ENCODE measurements around the gene MRC2.

The MRC2 gene

DNA sequence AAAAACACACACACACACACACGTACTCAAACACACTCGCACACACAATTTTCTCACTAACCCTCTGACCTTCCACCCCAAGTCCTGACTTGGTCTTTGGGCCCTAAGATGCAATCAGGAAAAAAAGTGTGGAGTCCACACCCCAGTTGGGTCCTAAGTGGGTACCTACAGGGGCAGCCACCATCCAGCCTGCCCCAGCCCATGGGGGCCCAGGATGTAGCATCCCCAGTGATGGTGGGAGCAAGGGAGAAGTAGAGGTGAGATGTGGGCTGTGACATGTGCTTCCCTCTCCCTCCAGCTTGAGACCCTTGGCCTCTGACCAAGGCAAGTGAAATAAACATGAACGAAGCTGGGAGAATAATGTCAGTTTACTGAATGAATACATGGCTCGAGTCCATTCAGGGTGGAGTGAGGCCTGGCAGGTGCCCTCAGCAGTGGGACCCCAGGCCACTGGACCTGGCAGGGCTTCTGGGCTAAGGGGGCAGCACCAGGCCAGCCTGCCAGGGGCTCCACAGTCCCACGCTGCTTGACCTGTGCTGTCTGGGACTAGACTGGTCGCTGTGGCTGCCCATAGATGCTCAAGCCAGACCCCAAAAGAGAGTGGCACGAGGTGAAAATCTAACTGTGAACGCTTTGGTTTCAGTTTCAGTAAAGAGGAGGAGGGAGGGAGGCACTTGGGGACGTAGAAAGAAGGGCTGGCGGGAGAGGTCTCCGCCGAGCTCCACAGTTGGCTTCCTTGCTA is 73.7 kb downstream of the MRC2 start:
- TF ChIP-seq TAF1 (IDR thresholded peaks at IDR 0.05; ENCODE audit: borderline replicate concordance, low read depth, low read length) (no peak), POLR2AphosphoS5 (IDR thresholded peaks at IDR 0.05; ENCODE audit: low read depth, low read length) (no peak)
- DNase-seq (ENCODE audit: insufficient read length) (no peak), FAIRE-seq (no peak)

DNA sequence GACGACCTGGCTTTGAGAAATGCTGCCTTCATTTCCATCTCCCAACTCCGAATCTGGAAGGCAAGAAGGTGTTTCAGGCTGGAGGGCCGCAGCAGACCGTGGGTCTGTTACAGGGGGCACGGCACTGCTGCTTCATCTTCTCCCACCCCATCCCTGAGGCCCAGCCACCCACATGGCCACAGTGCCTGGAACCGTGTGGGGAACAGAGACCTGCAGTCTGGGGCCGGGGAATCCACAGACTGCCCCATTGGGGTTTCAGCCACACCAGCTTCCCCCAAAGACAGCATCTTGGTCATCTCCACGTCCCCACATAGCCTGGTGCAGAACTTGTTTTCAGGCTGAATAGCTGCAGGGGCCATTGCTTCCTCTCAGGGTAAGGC is 74.2 kb downstream of the MRC2 start:
- FAIRE-seq (no peak), DNase-seq (ENCODE audit: insufficient read length) (no peak)
- TF ChIP-seq POLR2A (IDR thresholded peaks at IDR 0.05; ENCODE audit: low read depth, low read length) (no peak), POLR2AphosphoS5 (IDR thresholded peaks at IDR 0.05; ENCODE audit: low read depth, low read length) (no peak), TAF1 (IDR thresholded peaks at IDR 0.05; ENCODE audit: borderline replicate concordance, low read depth, low read length) (no peak)

DNA sequence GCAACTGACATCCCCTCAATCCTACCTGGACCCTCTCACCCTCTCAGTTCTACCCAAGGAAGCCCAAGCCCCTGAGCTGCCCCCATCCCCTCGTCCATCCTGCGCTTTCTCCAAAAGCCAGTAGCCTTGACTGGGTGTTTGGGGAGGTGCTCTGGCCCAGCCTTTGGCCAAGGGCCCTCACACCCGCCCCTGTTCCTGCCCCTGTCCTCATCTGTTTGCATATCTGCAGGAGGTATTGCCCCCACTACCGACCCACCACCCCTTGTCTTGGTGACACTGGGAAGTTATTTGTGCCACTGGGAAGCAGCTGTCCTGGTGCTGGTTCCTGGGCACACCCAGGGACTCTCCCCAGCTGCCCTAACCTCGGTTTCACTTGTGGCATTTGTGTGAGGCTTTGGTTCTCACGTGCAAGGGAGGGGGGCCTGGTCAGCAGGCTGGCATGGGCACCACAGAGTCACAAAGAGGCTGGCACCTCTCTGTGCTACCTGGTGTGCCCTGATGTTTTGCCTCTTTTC is 75.3 kb downstream of the MRC2 start:
- DNase-seq (ENCODE audit: insufficient read length) (no peak), FAIRE-seq (no peak)
- no peak for TF ChIP-seq TAF1 (IDR thresholded peaks at IDR 0.05; ENCODE audit: borderline replicate concordance, low read depth, low read length)

DNA sequence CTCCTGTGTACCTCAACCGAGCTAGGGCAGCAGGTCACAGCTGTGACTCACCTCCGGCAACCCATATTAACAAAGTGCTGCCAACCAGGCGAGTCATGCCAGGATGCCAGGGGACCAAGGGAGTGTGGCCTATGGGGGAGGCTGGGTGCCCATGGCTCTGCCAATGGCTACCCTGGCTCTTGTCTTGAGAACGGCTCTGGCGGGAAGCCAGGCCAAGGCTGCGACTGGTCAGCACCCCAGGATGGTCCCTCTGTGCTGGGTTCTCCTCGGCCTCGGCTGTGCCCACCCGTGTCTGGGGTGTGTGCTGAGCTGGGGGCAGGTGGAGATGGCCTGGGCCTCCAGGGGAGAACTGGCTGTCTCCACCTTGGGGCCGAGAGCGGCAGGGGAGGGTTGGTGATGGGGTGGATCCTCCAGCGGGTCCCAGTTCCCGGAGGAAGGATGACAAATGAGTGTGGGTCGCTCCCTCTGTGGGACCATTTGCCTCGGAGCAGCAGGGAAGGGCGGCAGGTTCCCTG is 75.8 kb downstream of the MRC2 start:
- no peak for TF ChIP-seq TAF1 (IDR thresholded peaks at IDR 0.05; ENCODE audit: borderline replicate concordance, low read depth, low read length)
- TF ChIP-seq POLR2A (IDR thresholded peaks at IDR 0.05; ENCODE audit: low read depth, low read length), result no peak
- TF ChIP-seq POLR2AphosphoS5 (IDR thresholded peaks at IDR 0.05; ENCODE audit: low read depth, low read length), result no peak
- DNase-seq (ENCODE audit: insufficient read length) (no peak), FAIRE-seq (no peak)

DNA sequence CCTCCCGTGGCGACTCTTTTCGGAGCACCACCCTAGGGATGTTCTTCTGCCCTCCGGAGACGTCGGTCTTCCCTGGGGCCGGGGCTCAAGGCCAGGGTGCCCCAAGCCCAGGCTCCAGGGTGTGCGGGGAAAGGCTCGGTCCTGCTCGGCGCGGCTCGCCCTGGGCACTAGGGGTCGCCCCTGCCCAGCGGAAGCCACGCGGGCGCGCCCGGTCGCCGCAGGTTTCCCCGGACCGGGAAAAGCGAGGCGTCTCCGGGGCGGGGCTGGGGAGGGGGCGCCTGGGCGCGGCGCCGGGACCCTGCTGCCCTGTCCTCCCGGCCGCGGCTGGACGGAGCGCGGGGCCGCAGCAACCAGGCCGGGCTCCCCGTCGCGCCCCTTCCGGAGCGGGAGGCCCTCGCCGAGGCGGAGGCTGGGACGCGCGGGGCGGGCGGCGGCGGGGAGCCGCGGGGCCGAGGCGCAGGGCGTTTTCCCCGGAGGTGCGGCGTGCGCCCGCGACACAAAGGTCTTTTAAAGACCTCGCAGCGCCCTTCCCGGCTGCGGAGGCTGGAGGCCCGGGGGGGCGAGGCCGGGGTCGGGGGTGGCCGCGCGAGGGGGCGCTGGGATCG is 76.4 kb downstream of the MRC2 start:
- FAIRE-seq (peak; percentile 84), DNase-seq (ENCODE audit: insufficient read length) (peak; percentile 68)
- TF ChIP-seq POLR2A (IDR thresholded peaks at IDR 0.05; ENCODE audit: low read depth, low read length) (no peak), TAF1 (IDR thresholded peaks at IDR 0.05; ENCODE audit: borderline replicate concordance, low read depth, low read length) (no peak), POLR2AphosphoS5 (IDR thresholded peaks at IDR 0.05; ENCODE audit: low read depth, low read length) (no peak)

DNA sequence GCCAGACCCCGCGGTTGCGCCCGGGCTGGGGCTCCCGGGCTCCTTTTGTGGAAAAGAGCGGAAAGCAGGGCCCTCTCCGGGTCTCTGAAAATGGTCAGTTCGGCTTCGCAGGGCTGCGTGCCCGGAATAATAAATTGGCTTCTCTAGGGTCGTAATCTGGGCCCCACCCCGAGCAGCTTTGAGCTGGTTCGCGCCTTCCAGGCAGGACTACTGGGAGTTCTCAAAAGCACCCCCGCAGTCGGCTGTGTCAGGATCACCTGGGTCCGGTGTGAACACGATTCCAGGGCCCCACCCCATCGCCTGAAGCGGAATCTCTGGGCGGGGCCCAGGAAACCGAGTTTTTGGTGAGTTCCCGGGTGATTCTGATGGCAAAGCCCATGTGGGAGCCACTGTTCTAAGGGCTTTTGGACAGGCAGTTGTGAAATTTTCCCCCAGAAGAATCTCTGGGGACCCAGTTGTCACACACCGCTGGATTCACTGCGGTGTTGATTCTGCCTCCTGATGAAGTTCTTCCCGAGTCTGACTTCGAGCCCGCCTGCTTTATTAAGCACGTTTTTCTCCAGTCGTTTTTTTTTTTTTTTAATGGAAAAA is 77.0 kb downstream of the MRC2 start:
- no peak for DNase-seq (ENCODE audit: insufficient read length)
- no peak for FAIRE-seq
- no peak for TF ChIP-seq POLR2A (IDR thresholded peaks at IDR 0.05; ENCODE audit: low read depth, low read length)
- no peak for TF ChIP-seq POLR2AphosphoS5 (IDR thresholded peaks at IDR 0.05; ENCODE audit: low read depth, low read length)
- no peak for TF ChIP-seq TAF1 (IDR thresholded peaks at IDR 0.05; ENCODE audit: borderline replicate concordance, low read depth, low read length)

DNA sequence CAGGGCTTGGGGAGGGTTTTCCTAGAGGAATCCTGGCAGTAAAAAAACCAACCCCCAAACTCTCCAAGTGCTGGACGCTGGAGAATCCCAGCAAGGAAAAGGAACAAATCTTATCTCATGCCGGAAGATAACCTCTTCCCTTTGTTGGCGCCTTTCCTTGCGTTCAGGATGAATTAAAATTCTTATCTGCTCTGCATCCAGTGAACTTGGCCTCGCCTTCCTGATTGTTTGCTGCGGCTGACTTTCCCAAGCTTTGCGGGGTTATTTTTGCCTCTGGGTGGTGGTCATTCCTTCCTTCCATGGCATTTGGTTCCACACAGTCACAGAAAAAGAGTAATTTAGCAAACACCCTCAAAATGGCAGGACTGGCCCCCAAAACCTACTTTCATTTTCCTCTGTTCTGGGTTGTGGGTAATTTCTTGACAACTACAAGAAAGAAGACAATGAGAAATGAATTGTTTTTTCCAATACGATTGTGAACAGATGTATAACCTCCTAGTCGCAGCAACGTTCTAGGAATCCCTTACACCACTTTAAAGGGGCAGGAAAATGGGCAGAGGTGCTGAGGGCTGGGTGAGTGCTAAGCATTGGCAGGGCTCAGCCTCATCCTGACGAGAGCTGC is 77.8 kb downstream of the MRC2 start:
- TF ChIP-seq POLR2AphosphoS5 (IDR thresholded peaks at IDR 0.05; ENCODE audit: low read depth, low read length) (no peak), POLR2A (IDR thresholded peaks at IDR 0.05; ENCODE audit: low read depth, low read length) (no peak), TAF1 (IDR thresholded peaks at IDR 0.05; ENCODE audit: borderline replicate concordance, low read depth, low read length) (no peak)
- DNase-seq (ENCODE audit: insufficient read length) (no peak), FAIRE-seq (no peak)

DNA sequence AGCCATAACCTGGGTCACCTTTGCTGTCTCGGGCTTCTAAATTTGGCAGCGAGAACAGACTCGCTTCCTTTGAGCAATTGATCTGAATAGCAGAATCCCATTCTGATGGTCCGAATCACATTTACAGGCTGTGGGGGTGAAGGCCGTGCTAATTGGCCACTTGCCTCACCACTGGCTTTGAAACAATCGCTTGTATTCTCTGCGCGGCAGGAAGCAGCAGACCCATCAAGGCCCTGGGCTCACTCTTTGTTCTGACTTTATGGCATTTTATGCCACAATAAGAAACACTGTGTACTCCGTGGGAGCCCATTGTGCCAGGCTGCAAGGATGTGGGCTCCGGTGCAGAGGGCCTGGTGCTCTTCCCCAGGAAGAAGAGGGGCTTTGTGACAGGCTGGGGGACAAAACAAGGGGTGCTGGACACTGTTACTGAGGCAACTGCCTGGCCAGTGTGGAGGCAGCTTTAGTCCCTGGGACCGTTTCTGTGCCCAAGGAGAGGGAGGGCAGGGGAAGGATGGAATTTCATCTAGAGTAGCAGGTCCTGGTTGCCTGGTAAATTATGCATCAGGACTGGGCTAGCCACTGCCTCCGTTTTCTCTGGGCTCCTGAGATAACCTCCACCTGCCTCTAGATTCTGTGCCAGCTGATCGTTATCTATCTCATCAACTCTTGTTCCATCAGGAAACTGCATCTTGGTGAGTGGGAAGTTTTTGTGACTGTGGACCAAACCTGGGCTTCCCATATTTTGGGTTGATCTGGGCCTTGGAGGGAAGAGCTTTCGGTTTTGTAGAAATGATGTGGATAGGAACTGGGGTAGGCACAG is 78.5 kb downstream of the MRC2 start:
- DNase-seq (ENCODE audit: insufficient read length), result no peak
- no peak for FAIRE-seq
- TF ChIP-seq TAF1 (IDR thresholded peaks at IDR 0.05; ENCODE audit: borderline replicate concordance, low read depth, low read length) (no peak), POLR2AphosphoS5 (IDR thresholded peaks at IDR 0.05; ENCODE audit: low read depth, low read length) (no peak), POLR2A (IDR thresholded peaks at IDR 0.05; ENCODE audit: low read depth, low read length) (no peak)

DNA sequence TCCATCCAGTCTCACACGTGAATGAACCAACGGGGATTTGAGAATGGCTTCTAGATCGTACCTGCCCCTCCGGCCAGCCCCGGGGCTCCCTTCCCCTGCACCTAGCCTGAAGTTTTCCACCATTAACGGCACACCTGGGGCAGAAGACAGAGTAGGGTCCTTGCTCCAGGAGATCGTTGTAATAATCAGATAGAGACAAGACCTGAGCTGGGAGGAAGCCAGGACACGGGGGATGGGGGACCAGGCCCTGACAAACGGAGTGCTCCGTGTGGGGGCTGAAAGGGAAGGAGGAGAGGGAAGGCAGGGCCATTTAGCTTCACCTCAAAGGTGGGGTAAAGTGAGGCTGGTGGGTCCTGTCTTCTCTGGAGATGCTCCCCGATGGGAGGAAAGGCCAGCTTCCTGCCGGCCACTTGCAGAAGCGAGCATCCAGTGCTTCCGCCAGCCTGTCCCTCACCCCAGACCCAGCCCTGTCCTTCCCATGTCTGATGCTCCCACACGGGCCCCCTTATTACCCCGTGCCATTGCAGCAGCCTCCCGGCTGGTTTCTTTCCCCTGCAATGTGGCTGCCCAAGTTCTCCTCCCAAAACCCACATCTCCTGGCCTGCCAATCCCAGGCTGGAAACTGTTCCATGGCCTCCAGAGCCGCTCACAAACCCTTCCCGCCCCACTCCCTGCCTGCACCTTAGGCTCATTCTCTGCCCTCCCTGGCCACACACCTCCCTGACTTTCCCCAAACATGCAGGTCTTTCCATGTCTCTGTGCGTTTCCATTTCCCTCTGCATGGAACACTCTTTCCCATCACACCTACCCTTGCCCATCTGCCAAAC is 79.3 kb downstream of the MRC2 start:
- FAIRE-seq (no peak), DNase-seq (ENCODE audit: insufficient read length) (no peak)
- no peak for TF ChIP-seq POLR2AphosphoS5 (IDR thresholded peaks at IDR 0.05; ENCODE audit: low read depth, low read length)
- TF ChIP-seq TAF1 (IDR thresholded peaks at IDR 0.05; ENCODE audit: borderline replicate concordance, low read depth, low read length), result no peak
- TF ChIP-seq POLR2A (IDR thresholded peaks at IDR 0.05; ENCODE audit: low read depth, low read length), result no peak

DNA sequence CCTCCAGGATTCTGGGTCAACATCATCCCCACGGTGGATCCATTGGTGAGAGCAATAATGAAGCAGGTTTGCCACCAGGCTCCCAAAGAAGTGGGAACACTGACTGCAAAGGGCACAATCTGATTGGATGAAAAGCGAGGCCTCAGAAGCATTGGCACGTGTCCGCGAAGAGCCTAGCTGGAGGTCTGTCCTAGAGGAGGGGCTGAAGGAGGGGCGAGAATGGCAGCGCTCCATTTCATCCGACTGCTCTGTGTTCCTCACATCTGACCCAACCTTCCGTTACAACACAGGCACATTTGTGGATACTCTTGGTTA is 79.9 kb downstream of the MRC2 start:
- FAIRE-seq (no peak), DNase-seq (ENCODE audit: insufficient read length) (no peak)
- TF ChIP-seq POLR2A (IDR thresholded peaks at IDR 0.05; ENCODE audit: low read depth, low read length), result no peak
- no peak for TF ChIP-seq POLR2AphosphoS5 (IDR thresholded peaks at IDR 0.05; ENCODE audit: low read depth, low read length)
- TF ChIP-seq TAF1 (IDR thresholded peaks at IDR 0.05; ENCODE audit: borderline replicate concordance, low read depth, low read length), result no peak
